NCI-H526 (cell line): Measurements from ENCODE around the gene SLC19A3.
"Not testable (repeated sequence)": the region's sequence is repeated elsewhere in the genome, so short reads cannot be mapped to it uniquely, and the experiment has no call there.

ENCODE experiments used
- DNase-seq, 2 experiments: peaks; one replicate each; lab custom pipeline; 2025; lab: John Stamatoyannopoulos, UW

SLC19A3 gene

DNA sequence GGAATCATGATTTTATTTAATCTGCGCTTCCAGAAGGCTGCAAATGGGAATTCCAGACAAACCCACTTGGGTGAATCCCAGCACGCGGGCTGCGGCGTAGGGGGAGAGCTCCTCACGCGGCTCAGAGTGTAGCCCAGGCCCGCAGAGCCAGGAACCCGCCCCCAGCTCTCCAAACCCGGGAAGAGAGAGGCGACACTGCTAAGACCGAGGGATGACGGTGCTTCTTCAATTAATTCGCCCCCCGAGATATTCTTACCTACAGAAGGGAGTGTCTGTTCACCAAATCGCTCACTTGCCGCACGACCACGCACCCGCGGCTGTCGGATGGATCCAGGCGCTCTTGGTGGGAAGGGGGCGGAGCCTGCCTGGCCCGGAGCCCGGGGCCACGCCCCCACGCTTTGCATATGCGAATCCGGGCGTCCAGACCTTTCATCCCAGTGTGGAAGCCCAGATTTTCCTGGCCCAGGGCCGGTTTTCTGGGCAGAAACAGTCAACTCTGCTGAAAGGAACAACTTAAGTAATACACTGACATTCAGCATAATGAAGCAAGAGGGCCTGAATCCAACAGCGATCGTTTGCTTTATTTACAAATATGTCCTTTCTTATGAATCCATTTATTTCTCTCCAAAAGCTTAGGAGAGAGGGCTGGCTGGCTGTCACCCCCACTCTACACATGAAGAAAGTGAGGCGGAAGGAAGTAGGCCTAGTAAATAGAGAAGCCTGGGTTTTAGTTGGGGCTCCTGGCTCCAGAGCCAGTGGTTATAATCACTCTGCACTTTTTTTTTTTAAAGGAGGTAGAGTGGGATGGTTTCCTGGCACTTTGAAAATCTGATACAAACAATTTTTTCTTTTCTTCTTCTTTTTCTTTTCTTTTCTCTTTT is at the start of gene SLC19A3:
SLC19A3 (minus strand) TSS at position 342 of the 881 bp plus-strand sequence. CDS start 15,710 bp downstream, outside the sequence.
- peak in 1 of 2 experiments; percentile 54 for DNase-seq

DNA sequence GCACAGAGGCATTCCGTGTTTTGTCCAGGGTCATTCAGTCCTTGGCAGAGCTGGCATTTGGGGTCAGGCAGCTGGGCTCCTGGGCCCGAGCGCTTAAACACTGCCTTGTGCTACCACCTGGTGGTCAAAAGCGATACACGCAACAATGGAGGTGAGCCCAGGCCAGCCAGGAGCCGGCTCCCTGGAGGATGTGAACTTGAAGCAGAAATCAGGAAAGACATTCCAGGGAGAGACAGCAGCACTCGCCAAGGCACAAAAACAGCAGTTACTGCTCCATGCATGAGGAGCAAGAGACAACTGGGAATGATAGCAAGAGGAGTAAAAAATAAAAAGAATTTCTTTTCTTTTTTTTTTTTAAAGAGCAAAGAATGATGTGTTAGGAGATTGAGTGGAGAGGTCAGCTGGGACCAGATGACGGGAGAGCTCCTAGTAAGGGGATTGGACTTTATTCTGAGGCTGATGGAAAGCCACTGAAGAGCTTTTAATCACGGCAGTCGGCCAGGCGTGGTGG is 48.6 kb upstream of the SLC19A3 start:
- peak; percentile 9 to 77 for DNase-seq

DNA sequence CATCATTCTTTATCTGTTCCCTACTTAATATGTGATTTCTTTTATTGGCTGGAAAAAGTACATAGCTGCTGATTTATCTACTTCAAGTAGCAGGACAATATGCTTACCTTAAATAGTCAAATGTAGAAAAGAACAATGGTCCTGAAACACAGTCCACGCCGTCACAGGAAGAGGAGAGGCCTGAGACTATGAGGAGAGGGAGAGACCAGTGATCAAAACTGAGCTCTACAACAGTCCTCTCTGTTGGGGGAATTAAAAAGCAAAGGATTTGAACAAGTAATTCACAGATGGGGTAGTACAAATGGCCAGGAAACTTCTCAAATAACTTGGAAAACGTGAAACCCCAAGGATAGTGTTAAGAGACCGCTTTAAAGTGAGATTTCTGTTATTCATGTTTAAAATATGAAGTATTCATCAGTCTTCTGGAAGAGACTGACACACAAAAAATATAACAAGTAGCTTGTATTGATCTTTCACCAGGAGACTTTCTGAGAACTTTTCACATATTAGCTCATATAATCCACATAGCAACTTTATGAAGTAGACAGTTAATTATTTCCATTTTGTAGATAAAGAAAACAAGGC is 48.1 kb upstream of the SLC19A3 start:
- DNase-seq, result no peak

DNA sequence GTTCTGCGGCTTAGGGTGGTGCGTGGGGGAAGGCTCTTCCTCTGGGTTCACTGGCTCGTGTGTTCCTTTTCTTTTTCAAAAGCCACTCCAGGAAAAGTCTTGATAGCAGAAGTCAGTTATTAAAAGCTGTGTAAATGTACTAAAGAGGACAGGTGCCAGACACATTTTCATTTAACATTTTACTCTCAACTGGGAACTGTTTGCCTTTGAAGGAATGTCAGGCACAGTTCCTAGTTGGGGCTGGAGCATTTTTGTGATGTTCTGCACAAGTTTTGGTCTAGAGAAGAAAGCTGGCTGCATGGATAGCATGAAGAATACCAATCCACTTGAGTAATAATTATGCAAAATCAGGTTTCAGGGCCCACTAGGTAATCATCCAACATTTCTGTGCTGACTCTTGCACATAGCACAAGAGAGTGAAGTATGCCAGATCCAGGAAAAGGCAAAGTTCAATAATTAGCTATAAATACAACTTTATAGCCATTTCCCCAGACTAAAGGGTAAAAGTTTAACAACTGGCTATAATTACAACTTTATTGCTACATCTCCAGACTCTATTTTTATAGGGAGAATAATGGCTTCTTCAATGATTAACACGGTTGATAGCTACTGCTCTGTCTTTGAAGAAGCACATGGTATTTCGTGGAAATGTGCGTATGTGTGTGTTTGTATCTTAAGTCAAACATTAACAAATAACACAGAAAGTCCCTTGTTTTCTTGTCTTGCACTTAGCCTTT is 44.1 kb upstream of the SLC19A3 start:
- no peak for DNase-seq

DNA sequence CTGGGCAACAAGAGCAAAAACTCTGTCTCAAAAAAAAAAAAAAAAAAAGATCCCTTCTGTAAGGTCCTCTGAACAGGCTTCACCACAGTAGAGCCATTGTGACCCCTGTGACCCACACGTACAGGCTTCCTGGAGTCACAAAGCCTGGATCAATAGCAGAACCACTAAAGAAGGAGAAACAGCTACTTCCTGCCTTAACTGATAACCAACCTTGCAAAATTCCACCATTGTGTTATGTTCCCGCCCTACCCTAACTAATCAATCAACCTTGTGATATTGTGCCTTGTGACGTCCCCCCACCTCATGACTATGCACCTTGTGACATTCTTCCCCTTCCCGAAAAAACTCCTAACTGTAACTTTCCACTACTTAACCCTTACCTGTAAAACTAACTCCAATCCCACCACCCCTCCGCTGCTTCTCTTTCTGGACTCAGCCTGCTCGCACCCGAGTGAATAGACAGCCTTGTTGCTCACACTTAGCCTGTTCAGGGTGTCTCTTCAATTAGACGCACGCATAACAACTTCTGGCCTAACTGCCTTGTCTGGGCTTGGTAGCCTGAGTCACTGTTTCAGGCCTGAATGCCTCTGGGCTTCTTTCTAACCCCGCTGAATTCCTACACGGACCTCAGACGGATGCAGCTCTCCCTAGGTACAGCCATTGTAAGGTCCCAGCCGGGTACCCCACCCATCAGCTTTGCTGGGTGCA is 41.7 kb upstream of the SLC19A3 start:
- DNase-seq, result no peak

DNA sequence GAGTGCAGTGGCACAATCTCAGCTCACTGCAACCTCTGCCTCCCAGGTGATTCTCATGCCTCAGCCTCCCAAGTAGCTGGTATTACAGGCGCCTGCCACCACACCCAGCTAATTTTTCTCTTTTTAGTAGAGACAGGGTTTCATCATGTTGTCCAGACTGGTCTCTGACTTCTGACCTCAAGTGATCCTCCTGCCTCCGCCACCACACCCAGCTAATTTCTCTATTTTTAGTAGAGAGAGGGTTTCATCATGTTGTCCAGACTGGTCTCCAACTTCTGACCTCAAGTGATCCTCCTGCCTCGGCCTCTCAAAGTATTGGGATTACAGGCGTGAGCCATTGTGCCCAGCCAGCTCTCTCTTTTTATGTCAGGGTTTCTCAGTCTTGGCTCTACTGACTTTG is 38.4 kb upstream of the SLC19A3 start:
- not testable (repeated sequence) for DNase-seq

DNA sequence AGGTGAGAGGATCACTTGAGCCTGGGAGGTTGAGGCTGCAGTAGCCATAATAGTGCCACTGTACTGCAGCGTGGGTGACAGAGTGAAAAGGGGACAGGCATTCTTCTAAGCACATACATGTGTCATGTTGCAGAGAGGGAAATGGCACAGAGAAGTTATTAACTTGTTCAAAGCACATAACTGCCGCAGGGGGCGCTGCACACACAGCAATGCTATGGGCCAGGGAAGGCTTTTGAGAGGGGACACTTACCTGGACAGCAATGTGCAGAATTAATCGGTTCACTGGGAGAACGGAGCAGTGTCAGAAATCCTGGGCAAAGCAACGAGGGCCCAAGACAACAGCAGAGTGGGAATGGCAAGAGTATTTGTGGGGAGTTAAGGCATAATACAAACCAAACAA is 30.3 kb upstream of the SLC19A3 start:
- DNase-seq, result peak in 1 of 2 experiments; percentile 14

DNA sequence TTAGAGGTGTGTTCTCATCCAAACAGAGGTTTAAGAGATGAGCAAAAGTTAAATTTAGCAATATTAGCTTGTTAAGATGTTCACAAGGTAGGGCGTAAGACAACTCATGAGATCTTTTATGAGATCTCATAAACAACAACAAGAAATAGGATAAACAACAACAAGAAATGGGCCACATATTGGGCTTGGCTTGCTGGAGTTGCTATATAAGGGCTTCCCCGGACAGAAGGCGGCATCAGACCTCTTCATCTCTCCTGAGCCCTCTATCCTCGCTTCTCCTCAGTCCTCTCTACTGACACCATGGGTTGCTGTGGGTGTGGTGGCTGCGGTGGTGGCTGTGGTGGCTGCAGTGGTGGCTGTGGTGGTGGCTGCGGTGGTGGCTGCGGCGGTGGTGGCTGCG is 27.8 kb upstream of the SLC19A3 start, which contains the start of gene SCYGR8:
SCYGR8 (plus strand) TSS at position 301 of the 400 bp plus-strand sequence; CDS start at position 301, 0 bp downstream.
- DNase-seq, result no peak

DNA sequence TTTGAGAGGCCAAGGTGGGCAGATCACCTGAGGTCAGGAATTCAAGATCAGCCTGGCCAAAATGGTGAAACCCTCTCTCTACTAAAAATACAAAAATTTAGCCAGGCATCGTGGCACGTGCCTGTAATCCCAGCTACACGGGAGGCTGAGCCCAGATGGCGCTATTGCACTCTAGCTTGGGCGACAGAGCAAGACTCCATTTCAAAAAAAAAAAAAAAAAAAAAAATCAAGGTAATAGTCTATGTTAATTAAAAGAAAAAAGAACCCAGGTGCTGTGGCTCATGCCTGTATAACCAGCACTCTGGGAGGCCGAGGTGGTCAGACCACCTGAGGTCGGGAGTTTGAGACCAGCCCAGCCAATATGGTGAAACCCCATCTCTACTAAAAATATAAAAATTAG is 22.9 kb upstream of the SLC19A3 start:
- not testable (repeated sequence) for DNase-seq

DNA sequence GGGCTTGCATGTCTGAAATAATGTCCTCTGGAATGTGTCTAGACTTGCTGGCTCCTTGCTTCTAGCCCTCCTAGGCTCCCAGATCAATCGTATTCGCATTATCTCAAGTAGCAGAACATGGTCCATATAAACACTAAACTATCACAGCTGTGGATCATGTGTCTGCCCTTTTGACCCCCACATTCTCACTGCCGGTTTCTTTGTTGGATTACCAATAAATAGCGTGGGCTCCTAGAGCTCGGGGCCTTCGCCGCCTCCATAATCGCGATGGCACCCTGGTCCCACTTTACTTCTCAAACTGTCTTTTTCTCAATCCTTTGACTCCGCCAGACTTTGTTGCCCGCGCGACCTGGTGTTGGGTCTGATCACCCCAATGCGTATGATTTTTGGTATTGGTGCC is 21.5 kb upstream of the SLC19A3 start:
- DNase-seq, result no peak

DNA sequence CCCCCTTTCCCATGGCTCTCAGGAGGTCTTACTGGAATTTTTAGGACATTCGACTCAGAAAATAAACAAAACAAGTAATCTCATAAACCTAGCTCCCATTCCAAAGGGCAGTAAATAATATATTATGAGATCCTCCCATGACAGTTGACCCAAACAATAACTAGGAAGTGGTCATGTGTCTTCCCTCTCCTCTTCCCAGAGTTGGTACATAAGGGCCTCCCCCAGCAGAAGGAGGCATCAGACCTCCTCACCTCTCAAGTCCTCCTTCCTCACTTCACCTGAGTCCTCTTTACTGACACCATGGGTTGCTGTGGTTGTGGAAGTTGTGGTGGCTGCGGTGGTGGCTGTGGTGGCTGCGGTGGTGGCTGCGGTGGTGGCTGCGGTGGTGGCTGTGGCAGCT is 10.2 kb upstream of the SLC19A3 start, which contains the start of gene SCYGR7:
SCYGR7 (plus strand) TSS at position 301 of the 400 bp plus-strand sequence; CDS start at position 301, 0 bp downstream.
- no peak for DNase-seq

DNA sequence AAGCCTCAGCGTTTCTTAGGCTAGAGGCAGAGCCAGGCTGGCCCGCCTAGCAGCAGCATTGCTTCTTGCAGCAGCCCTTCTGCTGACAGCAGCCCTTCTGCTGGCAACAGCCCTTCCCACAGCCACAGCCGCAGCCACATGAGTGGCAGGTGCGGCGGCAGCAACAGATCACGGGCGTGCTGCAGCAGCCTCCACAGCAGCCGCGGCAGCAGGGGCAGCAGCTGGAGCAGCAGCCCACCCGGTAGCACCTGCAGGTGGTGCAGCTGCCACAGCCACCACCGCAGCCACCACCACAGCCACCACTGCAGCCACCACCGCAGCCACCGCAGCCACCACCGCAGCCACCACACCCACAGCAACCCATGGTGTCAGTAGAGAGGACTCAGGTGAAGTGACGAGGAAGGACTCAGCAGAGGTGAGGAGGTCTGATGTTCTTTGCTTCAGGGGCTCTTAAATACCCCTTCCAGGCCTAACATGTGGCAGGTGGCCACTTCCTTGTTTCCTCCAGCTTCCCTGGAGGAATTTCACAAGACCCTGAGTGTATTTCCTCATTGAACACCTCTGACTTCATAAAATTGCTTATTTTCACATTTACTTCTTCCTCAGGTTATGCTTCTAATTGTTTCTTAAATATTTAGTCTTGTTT is 6.7 kb upstream of the SLC19A3 start, which contains the start of gene SCYGR6:
SCYGR6 (minus strand) TSS at position 364 of the 646 bp plus-strand sequence; CDS start at position 364, 0 bp downstream.
- DNase-seq, result no peak

DNA sequence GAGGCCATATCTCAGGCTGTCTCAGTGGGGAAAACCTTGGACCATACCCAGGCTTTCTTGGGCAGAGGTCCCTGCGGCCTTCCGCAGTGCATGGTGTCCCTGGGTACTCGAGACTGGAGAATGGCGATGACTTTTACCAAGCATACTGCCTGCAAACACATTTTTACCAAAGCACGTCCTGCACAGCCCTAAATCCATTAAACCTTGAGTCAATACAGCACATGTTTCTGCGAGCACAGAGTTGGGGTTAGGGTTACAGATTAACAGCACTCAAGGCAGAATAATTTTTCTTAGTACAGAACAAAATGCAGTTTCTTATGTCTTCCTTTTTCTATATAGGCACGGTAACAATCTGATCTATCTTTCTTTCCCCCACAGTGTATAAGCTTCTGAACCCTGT is 5.0 kb upstream of the SLC19A3 start:
- not testable (repeated sequence) for DNase-seq

DNA sequence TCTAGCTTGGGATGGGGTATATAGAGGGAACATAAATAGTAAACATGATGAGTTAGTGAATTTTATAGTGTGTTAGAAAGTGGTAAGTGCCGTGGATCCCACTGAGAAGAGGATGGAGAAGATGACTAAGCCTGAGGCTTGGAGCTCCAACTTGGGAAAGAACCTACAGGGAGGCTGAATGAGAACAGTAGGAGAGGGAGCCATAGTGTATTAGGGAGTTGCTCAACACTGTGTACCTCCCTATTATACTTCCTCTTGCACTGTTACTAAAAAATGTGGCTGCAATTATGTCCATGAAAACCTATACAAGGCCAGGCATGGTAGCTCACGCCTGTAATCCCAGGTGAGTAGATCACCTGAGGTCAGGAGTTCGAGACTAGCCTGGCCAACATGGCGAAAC is 2.9 kb upstream of the SLC19A3 start:
- DNase-seq, result no peak

DNA sequence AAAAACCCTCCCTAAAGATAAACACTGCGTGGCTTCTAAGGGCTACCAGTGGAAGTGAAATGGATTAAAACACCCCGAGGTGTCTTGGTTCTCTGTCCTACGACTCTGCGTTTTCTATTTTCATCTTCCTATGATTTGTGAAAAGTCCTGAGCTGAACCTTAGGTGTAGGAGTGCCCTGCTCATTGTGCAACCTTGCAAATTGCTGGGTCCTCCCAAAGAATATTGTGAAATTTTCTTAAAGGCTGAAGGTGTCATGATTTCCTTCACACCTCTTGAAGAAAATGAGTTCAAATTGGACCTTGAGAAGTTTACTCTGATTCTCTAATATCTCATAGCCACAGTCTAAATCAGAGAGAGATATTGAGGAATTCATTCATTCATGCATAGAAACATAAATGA is 1.8 kb upstream of the SLC19A3 start:
- no peak for DNase-seq

DNA sequence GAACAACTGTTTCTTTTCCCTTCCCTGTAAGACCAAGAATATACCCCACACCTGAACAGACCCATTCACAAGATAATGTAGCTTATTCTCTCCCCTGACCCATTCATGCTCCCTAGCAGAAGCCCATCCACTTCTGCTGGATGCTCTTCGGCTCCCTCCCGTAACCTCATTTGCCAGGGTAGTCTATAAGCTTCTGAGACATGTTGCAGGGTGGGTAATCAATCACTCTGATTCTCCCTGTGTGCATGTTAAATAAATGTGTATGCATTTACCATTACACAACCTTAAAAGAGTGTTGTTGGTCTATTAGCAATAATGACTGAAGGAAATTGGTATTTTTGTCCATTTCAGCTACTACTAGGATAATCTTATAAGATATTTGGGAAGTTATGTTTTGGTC is 1.3 kb downstream of the SLC19A3 start:
- DNase-seq, result no peak

DNA sequence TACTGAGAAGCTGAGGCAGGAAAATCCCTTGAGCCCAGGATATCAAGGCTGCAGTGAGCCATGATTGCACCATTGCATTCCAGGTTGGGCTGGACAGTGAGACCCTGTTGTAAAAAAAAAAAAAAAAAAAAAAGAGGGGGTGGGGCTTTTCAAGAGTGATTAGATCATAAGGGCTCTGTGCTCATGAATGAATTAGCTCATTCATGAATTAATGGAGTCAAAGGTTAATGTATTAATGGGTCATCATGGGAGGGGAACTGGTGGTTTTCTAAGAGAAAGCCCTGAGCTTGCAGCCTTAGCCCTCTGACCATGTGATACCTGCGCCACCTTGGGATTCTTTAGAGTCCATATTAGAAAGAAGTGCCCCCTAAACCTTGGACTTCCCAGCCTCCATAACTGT is 4.5 kb downstream of the SLC19A3 start:
- DNase-seq, result no peak

DNA sequence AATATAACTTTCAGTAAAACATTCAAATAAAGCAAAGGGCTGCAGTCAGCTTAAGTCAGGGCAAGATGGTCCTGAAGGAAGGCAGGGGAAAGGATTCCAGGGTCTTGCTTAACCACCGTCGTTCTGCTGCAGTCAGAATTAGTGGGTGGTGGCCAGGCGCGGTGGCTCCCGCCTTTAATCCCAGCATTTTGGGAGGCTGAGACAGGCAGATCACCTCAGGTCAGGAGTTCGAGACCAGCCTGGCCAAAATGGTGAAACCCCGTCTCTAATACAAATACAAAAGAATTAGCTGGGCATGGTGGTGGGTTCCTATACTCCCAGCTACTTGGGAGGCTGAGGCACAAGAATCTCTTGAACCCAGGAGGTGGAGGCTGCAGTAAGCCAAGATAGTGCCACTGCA is 6.8 kb downstream of the SLC19A3 start:
- no peak for DNase-seq

DNA sequence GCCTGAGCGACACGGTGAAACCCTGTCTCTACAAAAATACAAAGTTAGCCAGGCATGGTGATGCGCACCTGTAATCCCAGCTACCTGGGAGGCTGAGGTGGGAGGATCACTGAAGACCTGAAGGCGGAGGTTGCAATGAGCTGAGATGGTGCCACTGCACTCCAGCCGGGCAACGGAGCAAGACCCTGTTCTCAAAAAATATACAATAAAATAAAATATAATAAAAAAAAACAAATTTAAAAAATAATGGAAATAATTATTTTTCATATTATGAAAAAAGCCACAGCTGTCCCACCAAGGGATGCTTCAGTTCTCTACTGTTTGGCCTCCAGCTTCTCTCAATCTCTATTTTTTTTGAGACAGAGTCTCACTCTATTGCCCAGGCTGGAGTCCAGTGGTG is 10.4 kb downstream of the SLC19A3 start:
- DNase-seq, result no peak

DNA sequence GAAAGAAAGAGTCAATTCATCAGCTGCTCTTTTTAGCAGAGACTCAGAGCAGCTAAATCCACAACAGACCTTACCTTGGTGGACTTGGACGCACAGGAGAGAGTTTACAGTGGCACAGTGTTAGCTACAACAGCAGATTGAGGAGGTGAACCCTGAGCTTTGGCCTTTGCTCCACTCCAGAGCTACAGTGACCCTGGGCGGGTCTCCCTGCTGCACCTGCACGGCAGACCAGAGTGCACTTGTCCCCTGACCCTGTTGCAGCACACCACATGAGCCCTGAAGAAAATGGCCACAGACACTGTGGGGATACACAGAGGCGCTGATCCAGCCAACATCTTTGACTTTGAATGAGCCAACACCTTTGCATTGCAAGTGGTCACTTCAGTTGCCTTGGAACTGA is 11.0 kb downstream of the SLC19A3 start:
- DNase-seq, result no peak

DNA sequence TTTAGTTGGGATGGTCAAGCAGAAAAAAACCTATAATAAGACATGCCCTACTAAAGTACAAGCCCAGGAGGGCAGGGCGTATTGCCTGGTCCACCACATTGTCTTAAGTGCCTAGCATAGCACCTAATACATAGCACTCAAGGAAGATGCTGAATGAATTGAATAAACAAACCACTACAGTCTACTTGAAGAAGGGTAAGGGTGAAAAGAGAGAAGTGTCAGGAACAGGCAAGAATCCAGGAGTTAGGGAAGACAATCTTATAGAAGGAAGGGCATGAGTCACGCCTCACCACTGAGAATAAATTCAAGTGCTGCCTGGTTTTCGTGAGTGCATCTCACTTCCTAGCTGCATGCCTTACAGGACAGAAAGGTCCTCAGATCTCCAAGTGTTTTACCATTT is 13.9 kb downstream of the SLC19A3 start:
- no peak for DNase-seq
